GM11168 (cell line): ENCODE results near the gene RAB11FIP4.

Source experiments
- in situ Hi-C: fragments of 300-500 bp; cut with MboI; formaldehyde crosslinking; loops from one replicate; pipeline ENCODE4 v1.12.0; 2022; ENCODE audit warnings: low sequenced_read_pairs; ENCODE audit not compliant: unreplicated experiment

Gene RAB11FIP4

DNA sequence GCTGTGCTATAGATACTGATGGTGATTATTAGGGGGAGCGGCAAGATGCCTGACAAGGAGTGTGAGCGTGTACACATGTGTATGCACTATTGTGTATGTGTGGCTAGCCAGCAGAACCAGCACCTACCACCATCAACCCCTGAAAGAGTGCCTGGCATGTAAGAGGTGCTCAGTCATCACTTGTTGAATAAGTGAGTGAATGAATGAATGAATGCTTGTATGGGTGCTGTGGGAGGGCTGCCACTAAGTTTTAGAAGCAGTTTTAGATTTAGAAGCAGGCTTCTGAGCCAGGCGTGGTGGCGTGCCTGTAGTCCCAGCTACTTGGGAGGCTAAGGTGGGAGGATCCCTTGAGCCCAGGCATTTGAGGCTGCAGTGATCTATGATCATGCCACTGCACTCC, 37.0 kb downstream of the RAB11FIP4 start:
- in situ Hi-C loops = no loop called here

DNA sequence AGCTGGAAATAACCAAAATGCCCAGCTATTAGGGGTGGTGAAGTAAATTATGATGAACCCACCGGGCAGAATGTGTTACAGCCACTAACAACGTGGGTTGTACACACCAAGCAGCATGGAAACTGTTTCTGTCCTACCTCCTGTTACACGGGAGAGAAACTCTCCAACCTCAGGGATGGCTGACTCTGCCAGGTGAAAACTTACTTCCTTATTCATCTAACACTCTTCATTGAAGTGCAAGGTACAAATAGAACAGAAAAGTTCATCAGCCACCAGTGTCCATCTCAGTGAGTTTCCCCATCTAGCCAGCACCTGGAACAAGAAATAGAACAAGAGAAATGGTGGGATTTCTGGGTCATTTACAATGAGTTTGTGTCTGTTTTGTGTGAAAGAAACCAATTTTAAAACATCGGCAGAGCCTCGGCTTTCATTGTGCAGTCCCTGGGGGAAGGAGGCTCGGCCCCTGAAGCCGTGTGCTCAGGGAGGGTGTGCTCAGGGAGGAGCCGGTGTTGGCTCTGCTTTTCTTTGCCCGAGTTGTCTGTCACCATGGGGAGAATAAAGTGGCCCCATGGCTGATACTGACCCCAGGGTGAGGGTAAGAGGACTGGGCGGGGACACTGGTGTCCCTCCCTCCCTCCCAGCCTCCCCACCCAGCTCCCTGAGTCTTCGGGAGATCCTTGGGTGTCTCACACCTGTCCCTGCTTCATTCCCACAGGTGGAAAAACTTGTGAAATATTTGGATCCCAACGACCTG, 39.8 kb downstream of the RAB11FIP4 start:
- in situ Hi-C loops = loop anchor here (5.0 kb wide), 1 partner anchor 96 kb away; no protein-coding TSS in a partner anchor

DNA sequence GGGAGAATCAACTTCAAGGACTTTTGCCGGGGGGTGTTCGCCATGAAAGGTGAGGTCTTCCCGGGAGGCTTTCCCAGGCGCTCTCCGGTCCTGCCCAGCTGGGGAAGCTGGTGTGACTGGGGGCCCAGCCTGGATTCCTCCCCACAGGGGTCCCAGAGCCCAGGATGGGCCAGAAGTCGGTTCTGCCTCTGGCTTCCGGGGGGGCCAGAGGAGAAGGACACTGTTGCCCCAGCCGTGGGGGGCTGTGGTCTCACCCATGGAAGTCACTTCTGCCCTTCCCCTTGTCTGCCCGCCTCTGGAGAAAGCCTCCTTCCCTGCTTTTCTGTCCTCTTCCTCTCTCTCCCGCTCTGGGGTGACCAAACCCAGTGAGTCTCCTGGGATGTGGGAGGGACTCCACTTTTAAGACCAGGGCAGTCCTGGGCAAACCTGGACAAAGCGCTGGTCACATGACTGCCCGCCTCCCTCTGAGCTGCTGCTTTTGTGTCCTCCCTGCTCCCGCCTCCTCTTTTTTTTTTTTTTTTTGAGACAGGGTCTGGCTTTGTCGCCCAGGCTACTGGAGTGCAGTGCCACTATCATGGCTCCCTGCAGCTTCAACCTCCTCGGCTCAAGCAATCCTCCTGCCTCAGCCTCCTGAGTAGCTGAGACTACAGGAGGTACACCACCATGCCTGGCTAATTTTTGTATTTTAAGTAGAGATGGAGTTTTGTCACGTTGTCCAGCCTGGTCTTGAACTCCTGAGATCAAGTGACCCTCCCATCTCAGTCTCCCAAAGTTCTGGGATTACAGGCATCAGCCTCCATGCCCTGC, 40.6 kb downstream of the RAB11FIP4 start:
- in situ Hi-C loops = loop anchor here (5.0 kb wide), 1 partner anchor 95 kb away; no protein-coding TSS in a partner anchor

- in situ Hi-C loops = loop anchor here (5.0 kb wide), 1 partner anchor 94 kb away; no protein-coding TSS in a partner anchor
Measured at GRCh38 chr17:31433091-31433790, 41.8 kb downstream of the RAB11FIP4 start.

GRCh38 chr17:31433811-31434726, 42.6 kb downstream of the RAB11FIP4 start:
- in situ Hi-C loops = loop anchor here (5.0 kb wide), 1 partner anchor 93 kb away; no protein-coding TSS in a partner anchor

GRCh38 chr17:31434727-31435050, 43.2 kb downstream of the RAB11FIP4 start:
- in situ Hi-C loops = loop anchor here (5.0 kb wide), 1 partner anchor 93 kb away; no protein-coding TSS in a partner anchor

DNA sequence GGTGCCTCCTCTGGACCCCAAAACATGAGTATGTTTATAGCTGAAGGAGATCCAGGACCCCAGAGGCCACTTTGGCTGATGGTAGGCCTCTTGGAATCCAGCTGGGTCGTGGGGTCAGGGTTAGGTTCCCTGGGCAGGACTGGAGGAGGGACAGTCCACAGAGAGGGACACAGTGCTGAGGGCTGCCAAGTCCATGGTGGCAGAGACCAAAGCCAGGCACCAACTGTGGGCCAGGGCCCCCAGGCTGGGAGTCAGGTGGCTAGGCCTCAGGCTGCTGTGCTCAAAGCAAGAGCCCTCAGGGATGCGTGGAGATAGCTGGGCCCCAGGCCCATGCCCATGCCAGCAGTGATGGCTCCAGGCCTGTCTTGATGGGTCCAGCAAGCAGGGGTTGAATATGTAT, 44.1 kb downstream of the RAB11FIP4 start:
- in situ Hi-C loops = no loop called here

- in situ Hi-C loops = no loop called here
Measured at GRCh38 chr17:31437720-31438400, 46.4 kb downstream of the RAB11FIP4 start.

- in situ Hi-C loops = loop anchor here (5.0 kb wide), 1 partner anchor 403 kb away; no protein-coding TSS in a partner anchor
Measured at GRCh38 chr17:31439716-31440115, 48.2 kb downstream of the RAB11FIP4 start.

DNA sequence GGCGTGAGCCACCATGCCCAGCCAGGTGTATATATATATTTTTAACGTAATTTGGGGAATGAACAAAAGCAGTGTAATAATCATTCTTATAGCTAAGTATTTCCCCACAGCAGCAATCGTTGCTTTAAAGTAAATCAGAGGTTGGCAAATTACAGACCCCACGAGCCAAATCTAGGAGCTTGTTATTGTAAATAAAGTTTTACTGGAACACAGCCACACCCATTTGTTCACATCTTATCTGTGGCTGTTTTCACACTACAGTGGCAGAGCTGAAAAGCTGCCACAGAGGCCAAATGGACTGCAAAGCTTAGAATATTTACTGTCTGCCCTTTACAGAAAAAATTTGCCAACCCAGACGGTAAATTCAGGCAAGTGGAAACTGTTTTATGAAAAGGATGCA, 50.8 kb downstream of the RAB11FIP4 start:
- in situ Hi-C loops = loop anchor here (5.0 kb wide), 1 partner anchor 400 kb away; no protein-coding TSS in a partner anchor

- in situ Hi-C loops = loop anchor here (5.0 kb wide), 1 partner anchor 399 kb away; no protein-coding TSS in a partner anchor
Measured at GRCh38 chr17:31442856-31443255, 51.4 kb downstream of the RAB11FIP4 start.

DNA sequence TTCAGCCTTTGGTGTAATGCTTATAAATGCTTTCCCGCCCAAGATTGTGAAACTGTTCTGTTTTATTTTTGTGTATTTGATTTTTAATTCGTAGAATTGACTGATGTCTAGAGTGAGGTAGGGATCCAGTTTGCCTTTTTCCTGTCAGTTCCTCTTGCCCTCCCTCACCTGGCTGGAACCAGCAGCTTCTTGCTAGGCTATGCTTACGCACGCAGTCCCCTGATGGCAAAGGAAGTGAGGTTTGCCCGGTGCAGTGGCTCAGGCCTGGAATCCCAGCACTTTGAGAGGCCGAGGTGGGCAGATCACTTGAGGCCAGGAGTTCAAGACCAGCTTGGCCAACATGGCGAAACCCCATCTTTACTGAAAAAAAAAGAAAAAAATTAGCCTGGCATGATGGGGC, 51.9 kb downstream of the RAB11FIP4 start:
- in situ Hi-C loops = loop anchor here (5.0 kb wide), 1 partner anchor 399 kb away; no protein-coding TSS in a partner anchor

GRCh38 chr17:31444026-31444425, 52.6 kb downstream of the RAB11FIP4 start:
- in situ Hi-C loops = loop anchor here (5.0 kb wide), 1 partner anchor 398 kb away; no protein-coding TSS in a partner anchor

DNA sequence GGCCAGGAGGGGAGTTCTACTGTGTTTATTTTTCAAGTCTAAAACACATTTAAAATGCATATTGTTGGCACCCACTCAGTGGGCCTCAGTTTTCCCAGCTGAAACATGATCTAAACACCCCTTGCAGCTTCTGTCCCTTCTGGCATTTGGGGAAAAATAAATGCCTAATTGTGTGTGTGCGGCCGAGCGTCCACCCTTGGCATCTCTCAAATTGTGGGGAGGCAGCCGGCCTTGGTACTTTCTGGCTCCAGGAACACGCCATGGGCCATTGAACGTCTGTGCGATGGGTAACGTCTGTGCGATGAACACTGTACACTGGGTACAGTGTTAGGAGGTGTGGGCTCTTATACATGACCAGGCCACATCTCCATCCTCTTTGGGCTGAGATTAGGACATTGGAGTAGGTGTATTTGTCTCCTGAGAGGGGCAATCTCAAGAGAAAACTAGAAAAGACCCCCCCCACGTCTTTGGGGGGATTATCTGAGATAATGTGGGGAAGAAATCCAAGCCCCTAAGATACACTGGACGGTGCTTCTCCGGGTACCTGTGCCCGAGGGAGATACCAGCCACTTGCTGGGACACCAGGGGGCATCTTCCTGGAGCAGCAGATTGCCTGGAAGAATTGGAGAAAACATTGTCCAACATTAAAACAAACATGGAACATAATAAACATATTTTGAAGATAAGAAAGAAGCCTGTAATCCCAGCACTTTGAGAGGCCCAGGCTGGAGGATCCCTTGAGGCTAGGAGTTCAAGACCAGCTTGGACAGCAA, 54.9 kb downstream of the RAB11FIP4 start:
- in situ Hi-C loops = no loop called here

DNA sequence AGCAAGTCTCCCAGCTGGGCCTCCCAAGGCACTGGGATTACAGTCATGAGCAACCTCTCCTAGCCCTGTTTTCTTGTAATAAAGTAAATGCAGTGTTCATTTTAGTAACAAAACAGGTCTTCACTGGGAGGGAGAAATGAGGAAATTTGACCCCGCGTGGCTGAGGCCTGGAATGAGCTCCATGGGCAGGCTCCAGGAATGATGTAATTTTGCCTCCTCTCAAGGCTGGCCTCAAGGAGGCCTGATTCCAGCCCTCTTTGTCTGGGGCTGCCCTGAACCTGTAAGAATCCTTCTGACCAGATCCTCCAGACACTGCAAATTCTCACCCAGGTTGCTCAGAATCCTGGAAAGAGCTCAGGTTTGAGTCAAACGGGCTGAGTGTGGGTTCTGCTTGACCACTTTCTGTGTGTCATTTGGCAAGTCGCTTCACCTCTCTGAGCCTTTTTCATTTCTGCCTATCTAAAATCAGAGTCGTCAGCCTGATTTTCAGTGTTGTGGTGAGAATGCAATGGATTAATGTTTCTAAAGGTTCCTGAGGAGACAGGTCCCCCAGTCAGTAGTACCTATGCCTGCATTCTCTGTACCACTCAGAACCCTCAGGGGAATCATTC, 57.1 kb downstream of the RAB11FIP4 start:
- in situ Hi-C loops = no loop called here

DNA sequence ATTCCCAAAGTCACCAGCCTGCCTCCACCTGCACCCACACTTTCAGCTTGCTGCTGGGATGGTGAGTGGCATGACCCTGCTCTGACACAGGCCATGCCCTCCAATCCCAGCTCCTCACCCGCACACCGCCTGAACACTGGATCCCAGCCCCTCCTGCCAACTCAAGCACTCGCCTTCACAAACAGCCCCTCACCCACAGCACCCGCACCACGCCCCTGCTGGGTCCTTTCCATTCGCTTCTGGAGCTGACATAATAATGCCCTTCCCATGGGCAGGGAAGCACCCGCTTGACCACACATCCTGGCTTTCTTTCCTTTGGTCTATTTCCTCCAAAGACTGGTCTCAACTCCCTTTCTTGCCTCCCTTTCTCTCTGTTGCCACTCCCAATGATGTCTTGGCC, 57.6 kb downstream of the RAB11FIP4 start:
- in situ Hi-C loops = no loop called here

GRCh38 chr17:31449746-31450145, 58.3 kb downstream of the RAB11FIP4 start:
- in situ Hi-C loops = no loop called here

DNA sequence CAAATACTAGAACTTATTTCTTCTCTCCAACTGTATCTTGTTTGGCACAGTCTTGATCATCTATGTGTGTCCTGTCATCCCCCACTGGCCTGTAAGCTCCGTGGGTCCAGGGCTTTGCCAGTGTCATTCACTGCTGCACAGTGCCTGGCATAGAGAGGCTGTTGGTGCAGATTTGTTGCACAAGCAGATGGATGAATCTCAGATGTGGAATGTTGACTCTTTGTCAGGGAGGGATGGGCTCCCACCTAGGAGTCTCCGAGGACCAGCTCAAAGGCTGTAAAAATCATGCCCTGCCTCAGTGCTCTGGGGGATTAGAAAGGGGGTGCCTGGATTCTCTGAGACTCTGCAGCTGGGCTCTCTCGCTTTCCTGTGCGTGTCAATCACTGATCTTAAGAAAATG, 60.6 kb downstream of the RAB11FIP4 start:
- in situ Hi-C loops = no loop called here
